Measurements from ENCODE around the gene ITIH2. TPM values are rescaled to one million over a fixed set of nuclear protein-coding genes. Genes with fewer than 3 reads are reported as not detected.
"Not testable (repeated sequence)": the region's sequence is repeated elsewhere in the genome, so short reads cannot be mapped to it uniquely, and the experiment has no call there.

ITIH2 gene
- total and polyA plus RNA-seq, 3 donors from 2014 or later = 0.37 to 0.41 TPM; not detected in 1

DNA sequence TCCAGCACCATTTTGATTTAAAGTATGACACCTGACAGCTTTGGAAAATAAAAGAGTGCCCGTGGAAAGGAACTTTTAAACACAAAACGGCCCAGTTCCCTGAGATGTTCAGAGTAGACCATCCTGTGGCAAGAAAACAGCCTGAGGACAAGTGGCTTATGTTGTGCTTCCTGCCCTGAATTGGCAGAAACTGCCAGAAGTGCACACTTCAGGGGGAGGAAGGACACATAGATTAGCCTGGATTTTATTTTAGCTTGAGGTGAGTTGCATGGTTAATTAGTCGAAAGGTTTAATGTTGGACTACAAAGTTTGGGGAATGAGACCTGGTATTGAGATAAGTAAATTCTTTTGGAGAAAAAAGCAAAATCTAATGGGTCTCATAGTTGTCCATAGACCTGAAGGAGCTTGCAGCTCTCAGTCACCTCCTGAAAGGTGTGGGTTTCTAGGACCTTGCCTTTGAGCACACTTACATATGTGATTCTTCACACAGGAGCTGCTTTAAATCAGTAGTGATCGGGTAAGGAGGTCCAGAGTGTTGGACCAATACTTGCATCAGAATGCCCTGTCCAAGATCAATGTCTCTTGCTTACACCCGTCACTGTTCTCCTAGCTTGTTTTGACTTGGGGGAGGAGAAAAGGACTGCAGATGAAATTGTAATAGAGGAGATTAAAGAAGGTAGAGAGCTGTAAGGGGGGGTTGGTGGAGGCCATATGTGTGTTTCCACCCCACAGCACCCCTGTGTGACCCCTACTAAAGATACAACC lies 4.9 kb downstream of the ITIH2 start:
- H3K36me3 ChIP-seq (ENCODE audit: low read depth, missing control alignments) = no peaks in the 10 kb centered on the region
- no peaks in the 10 kb centered on the region for H3K27me3 ChIP-seq
- no peaks in the 10 kb centered on the region for H3K4me1 ChIP-seq
- WGBS, 2 donors = 87 to 88% methylated on average over 5 of the region's 5 CpGs
- H3K4me3 ChIP-seq = no peak overlapping the region
- H3K27ac ChIP-seq = no peak overlapping the region
- intact Hi-C loops (cut with DNase I; ENCODE audit: low total_unique reads) = no loop called here
- TF ChIP-seq CTCF (IDR thresholded peaks at IDR 0.05) = no peak
- TF ChIP-seq POLR2A (IDR thresholded peaks at IDR 0.05) = no peak
- no peak for DNase-seq
- no peaks in the 10 kb centered on the region for H3K9me3 ChIP-seq

- H3K9me3 ChIP-seq = no peaks in the 10 kb centered on the region
- no peak for DNase-seq
- no peak overlapping the region for H3K27ac ChIP-seq
- intact Hi-C loops (cut with DNase I; ENCODE audit: low total_unique reads) = no loop called here
- 91 to 98% methylated on average over 4 of the region's 4 CpGs for WGBS, 2 donors
- no peak for TF ChIP-seq POLR2A (IDR thresholded peaks at IDR 0.05)
- no peak for TF ChIP-seq CTCF (IDR thresholded peaks at IDR 0.05)
- no peaks in the 10 kb centered on the region for H3K4me1 ChIP-seq
- H3K36me3 ChIP-seq (ENCODE audit: low read depth, missing control alignments) = no peaks in the 10 kb centered on the region
- no peaks in the 10 kb centered on the region for H3K27me3 ChIP-seq
- no peak overlapping the region for H3K4me3 ChIP-seq
Observed at GRCh38 chr10:7708832-7709231, 5.7 kb downstream of the ITIH2 start.

- H3K36me3 ChIP-seq (ENCODE audit: low read depth, missing control alignments) = no peaks in the 10 kb centered on the region
- whole genome bisulfite sequencing, 2 donors = 81 to 93% methylated on average over 1 of the region's 1 CpG
- no peak for TF ChIP-seq POLR2A (IDR thresholded peaks at IDR 0.05)
- TF ChIP-seq CTCF (IDR thresholded peaks at IDR 0.05) = no peak
- H3K4me1 ChIP-seq = no peaks in the 10 kb centered on the region
- no peaks in the 10 kb centered on the region for H3K9me3 ChIP-seq
- intact Hi-C loops (cut with DNase I; ENCODE audit: low total_unique reads) = no loop called here
- H3K27ac ChIP-seq = no peak overlapping the region
- no peak for DNase-seq
- no peaks in the 10 kb centered on the region for H3K27me3 ChIP-seq
- no peak overlapping the region for H3K4me3 ChIP-seq
Observed at GRCh38 chr10:7710446-7710845, 7.3 kb downstream of the ITIH2 start.

DNA sequence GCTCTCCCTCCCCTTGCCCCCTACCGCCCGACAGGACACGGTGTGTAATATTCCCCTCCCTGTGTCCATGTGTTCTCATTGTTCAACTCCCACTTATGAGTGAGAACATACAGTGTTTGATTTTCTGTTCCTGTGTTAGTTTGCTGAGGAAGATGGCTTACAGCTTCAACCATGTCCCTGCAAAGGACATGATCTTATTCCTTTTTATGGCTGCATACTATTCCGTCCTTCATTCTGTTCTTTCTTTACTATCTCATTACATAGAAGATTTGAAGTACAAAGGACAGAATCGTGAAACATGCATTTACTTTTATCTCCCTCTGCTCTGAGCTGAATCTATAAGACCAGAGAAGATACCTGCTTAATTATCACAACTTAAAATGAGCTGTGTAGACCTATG lies 8.0 kb downstream of the ITIH2 start:
- DNase-seq; H3K9me3 ChIP-seq; H3K36me3 ChIP-seq (ENCODE audit: low read depth, missing control alignments); H3K4me3 ChIP-seq; H3K27ac ChIP-seq; H3K27me3 ChIP-seq; H3K4me1 ChIP-seq; intact Hi-C loops (cut with DNase I; ENCODE audit: low total_unique reads): not testable (repeated sequence)
- WGBS, 2 donors = 85 to 94% methylated on average over 5 of the region's 5 CpGs

GRCh38 chr10:7715515-7715914 lies 12.4 kb downstream of the ITIH2 start:
- TF ChIP-seq POLR2A (IDR thresholded peaks at IDR 0.05) (no peak), CTCF (IDR thresholded peaks at IDR 0.05) (no peak)
- WGBS, 2 donors = 89 to 90% methylated on average over 7 of the region's 7 CpGs
- no peaks in the 10 kb centered on the region for H3K4me1 ChIP-seq
- H3K36me3 ChIP-seq (ENCODE audit: low read depth, missing control alignments) = no peaks in the 10 kb centered on the region
- intact Hi-C loops (cut with DNase I; ENCODE audit: low total_unique reads) = no loop called here
- no peak overlapping the region for H3K4me3 ChIP-seq
- H3K27ac ChIP-seq = no peak overlapping the region
- no peak for DNase-seq
- no peaks in the 10 kb centered on the region for H3K27me3 ChIP-seq
- H3K9me3 ChIP-seq = no peaks in the 10 kb centered on the region

All from testis (tissue), 3 donors.